ENCODE measurements around the gene TSHZ2.

- TF ChIP-seq POLR2A (IDR thresholded peaks at IDR 0.05; ENCODE audit: low read depth, low read length) = no peak
- TF ChIP-seq CTCF (conservative IDR thresholded peaks at IDR 0.05; ENCODE audit: low read depth, low read length) = no peak
- TF ChIP-seq RAD21 (IDR thresholded peaks at IDR 0.05; ENCODE audit: low read length) = no peak
- TF ChIP-seq CEBPB (IDR thresholded peaks at IDR 0.05; ENCODE audit: low read depth, low read length) = no peak
- no peak for TF ChIP-seq ELK1 (IDR thresholded peaks at IDR 0.05; ENCODE audit: borderline replicate concordance, low read depth, low read length)
Measured at GRCh38 chr20:52996658-52997057, 24.5 kb downstream of the TSHZ2 start.

Data from IMR-90 (cell line).